GM19240 (cell line): Measurements from ENCODE around the gene C1QTNF3.
"Not testable (repeated sequence)": the region's sequence is repeated elsewhere in the genome, so short reads cannot be mapped to it uniquely, and the experiment has no call there.

Source experiments
- DNase-seq: peaks from one replicate; pipeline ENCODE4 v3.0.0; 2011; ENCODE audit warnings: low spot score; ENCODE audit not compliant: insufficient read length

Gene C1QTNF3

GRCh38 chr5:34043099-34043876, at the start of gene C1QTNF3:
Gene C1QTNF3 (minus strand): TSS chr5:34043213. CDS start chr5:34043125, 88 bp downstream.
- DNase-seq, result no peak

- not testable (repeated sequence) for DNase-seq
Measured at GRCh38 chr5:34091039-34091438, 48.0 kb upstream of the C1QTNF3 start.

- not testable (repeated sequence) for DNase-seq
Measured at GRCh38 chr5:34089802-34090201, 46.8 kb upstream of the C1QTNF3 start.

GRCh38 chr5:34087728-34088127, 44.7 kb upstream of the C1QTNF3 start:
- DNase-seq, result not testable (repeated sequence)

- DNase-seq, result not testable (repeated sequence)
Measured at GRCh38 chr5:34083898-34084297, 40.9 kb upstream of the C1QTNF3 start.

GRCh38 chr5:34079505-34079904, 36.5 kb upstream of the C1QTNF3 start:
- not testable (repeated sequence) for DNase-seq

GRCh38 chr5:34077636-34078035, 34.6 kb upstream of the C1QTNF3 start:
- not testable (repeated sequence) for DNase-seq

GRCh38 chr5:34076719-34077364, 33.8 kb upstream of the C1QTNF3 start:
- DNase-seq, result not testable (repeated sequence)

- DNase-seq, result not testable (repeated sequence)
Measured at GRCh38 chr5:34074472-34074871, 31.5 kb upstream of the C1QTNF3 start.

GRCh38 chr5:34074071-34074470, 31.1 kb upstream of the C1QTNF3 start:
- DNase-seq, result not testable (repeated sequence)

GRCh38 chr5:34070626-34071025, 27.6 kb upstream of the C1QTNF3 start:
- DNase-seq, result not testable (repeated sequence)

- no peak for DNase-seq
Measured at GRCh38 chr5:34064656-34065055, 21.6 kb upstream of the C1QTNF3 start.

- no peak for DNase-seq
Measured at GRCh38 chr5:34062419-34062818, 19.4 kb upstream of the C1QTNF3 start.

GRCh38 chr5:34061993-34062392, 19.0 kb upstream of the C1QTNF3 start:
- DNase-seq, result no peak

- DNase-seq, result no peak
Measured at GRCh38 chr5:34059977-34060376, 17.0 kb upstream of the C1QTNF3 start.

- no peak for DNase-seq
Measured at GRCh38 chr5:34058532-34058931, 15.5 kb upstream of the C1QTNF3 start.

- DNase-seq, result no peak
Measured at GRCh38 chr5:34057569-34057968, 14.6 kb upstream of the C1QTNF3 start.

GRCh38 chr5:34057118-34057517, 14.1 kb upstream of the C1QTNF3 start:
- no peak for DNase-seq

GRCh38 chr5:34055667-34056066, 12.7 kb upstream of the C1QTNF3 start:
- no peak for DNase-seq

- no peak for DNase-seq
Measured at GRCh38 chr5:34054400-34054729, 11.4 kb upstream of the C1QTNF3 start.

GRCh38 chr5:34053571-34054399, 10.8 kb upstream of the C1QTNF3 start:
- no peak for DNase-seq

- DNase-seq, result no peak
Measured at GRCh38 chr5:34053133-34053532, 10.1 kb upstream of the C1QTNF3 start.
